Small intestine (tissue), 7 donors: ENCODE measurements around the gene ATP6V0A4. TPM values are rescaled to one million over a fixed set of nuclear protein-coding genes. Genes with fewer than 3 reads are reported as not detected.

Source experiments
- DNase-seq, 2 donors: peaks; one replicate each; pipeline versions ENCODE4 v3.0.0 to v3.0.0-alpha.2; 2013
- FAIRE-seq: peaks from 2 replicates; lab custom pipeline; 2012; peaks lifted over from hg19 to GRCh38; lab: Jason Lieb, UNC
- H3K27ac ChIP-seq, 3 donors: one replicate each; pipeline ENCODE4 v1.5.1; 2013; ENCODE audit warnings: low read length in 2 of 3, mild to moderate bottlenecking in 2 of 3, control low read depth in 1 of 3, inconsistent platforms in 1 of 3, low read depth in 1 of 3, moderate library complexity in 1 of 3
- H3K27me3 ChIP-seq, 3 donors: one replicate each; pipeline ENCODE4 v1.6.1; 2013; ENCODE audit warnings: low read length in 3 of 3, inconsistent platforms in 1 of 3; ENCODE audit not compliant: control insufficient read depth in 3 of 3, insufficient read depth in 3 of 3
- H3K36me3 ChIP-seq, 3 donors: one replicate each; pipeline ENCODE4 v1.6.1; 2013; ENCODE audit warnings: low read length in 3 of 3, inconsistent platforms in 1 of 3, low read depth in 1 of 3, mild to moderate bottlenecking in 1 of 3, moderate library complexity in 1 of 3; ENCODE audit not compliant: control insufficient read depth in 3 of 3, insufficient read depth in 2 of 3
- H3K4me1 ChIP-seq, 3 donors: one replicate each; pipeline ENCODE4 v1.6.1; 2013; ENCODE audit warnings: low read length in 2 of 3, inconsistent platforms in 1 of 3, low read depth in 1 of 3, mild to moderate bottlenecking in 1 of 3, moderate library complexity in 1 of 3; ENCODE audit not compliant: control insufficient read depth in 3 of 3, insufficient read depth in 2 of 3
- H3K4me3 ChIP-seq, 3 donors: one replicate each; pipeline ENCODE4 v1.5.1; 2013; ENCODE audit warnings: low read length in 3 of 3, control low read depth in 1 of 3, inconsistent platforms in 1 of 3, low read depth in 1 of 3, mild to moderate bottlenecking in 1 of 3, moderate library complexity in 1 of 3
- H3K9me3 ChIP-seq, 2 donors: one replicate each; pipeline ENCODE4 v1.6.1; 2013; ENCODE audit warnings: low read depth in 1 of 2, low read length in 1 of 2; ENCODE audit not compliant: control insufficient read depth in 2 of 2, insufficient read depth in 1 of 2
- WGBS, 3 donors: extraction: QIAGEN DNeasy Blood & Tissue Kit; methylation state at CpG; one replicate each; pipeline ENCODE4 v1.1.7; 2013; 5-methylcytosine and 5-hydroxymethylcytosine counted together
- polyA plus RNA-seq, 4 donors: library from polyadenylated mRNA; stranded (reverse) in 3 of 4; unstranded in 1 of 4; fragments of 200-250 nt in 3 of 4; fragments of 120-200 nt in 1 of 4; gene quantifications; one replicate each; pipeline versions ENCODE4 v1.2.1 to v1.2.3, GENCODE V29; 2013
- donor health status: healthy with polysubstance abuse.
- donor health status: control.
- donor health status: control.
- donor health status: Bipolar disorder and iron deficiency.
- donor health status: healthy.

The ATP6V0A4 gene
- polyA plus RNA-seq, 4 donors, result 0.06 TPM; not detected in 3

DNA sequence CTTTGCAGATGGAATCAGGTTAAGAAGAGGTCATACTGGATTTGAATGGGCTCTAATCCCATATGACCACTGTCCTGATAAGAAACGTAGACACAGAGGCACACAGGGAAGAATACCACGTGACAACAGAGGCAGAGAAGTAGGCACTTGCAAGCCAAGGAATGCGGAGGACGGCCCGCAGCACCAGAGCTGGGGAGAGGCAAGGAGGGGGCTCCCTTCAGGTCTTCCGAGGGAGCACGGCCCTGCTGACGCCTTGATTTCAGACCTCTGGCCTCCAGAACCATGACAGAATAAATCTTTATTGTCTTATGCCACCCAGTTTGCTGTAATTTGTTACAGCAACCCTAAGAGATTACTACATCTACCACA is 44.9 kb downstream of the ATP6V0A4 start:
- Histone ChIP-seq H3K4me3 (no peak overlapping the region), H3K27me3 (no peaks in the 10 kb centered on the region), H3K36me3 (no peaks in the 10 kb centered on the region), H3K27ac (peak overlapping the region in 1 of 3 donors; percentile 66), H3K9me3 (no peaks in the 10 kb centered on the region), H3K4me1 (peaks cover 0 to 6% (median 0%) of the 10 kb centered on the region in 3 donors)
- no peak for FAIRE-seq
- DNase-seq, result no peak
- WGBS, 3 donors, result 70 to 81% (median 73%) methylated on average over 8 of the region's 8 CpGs

DNA sequence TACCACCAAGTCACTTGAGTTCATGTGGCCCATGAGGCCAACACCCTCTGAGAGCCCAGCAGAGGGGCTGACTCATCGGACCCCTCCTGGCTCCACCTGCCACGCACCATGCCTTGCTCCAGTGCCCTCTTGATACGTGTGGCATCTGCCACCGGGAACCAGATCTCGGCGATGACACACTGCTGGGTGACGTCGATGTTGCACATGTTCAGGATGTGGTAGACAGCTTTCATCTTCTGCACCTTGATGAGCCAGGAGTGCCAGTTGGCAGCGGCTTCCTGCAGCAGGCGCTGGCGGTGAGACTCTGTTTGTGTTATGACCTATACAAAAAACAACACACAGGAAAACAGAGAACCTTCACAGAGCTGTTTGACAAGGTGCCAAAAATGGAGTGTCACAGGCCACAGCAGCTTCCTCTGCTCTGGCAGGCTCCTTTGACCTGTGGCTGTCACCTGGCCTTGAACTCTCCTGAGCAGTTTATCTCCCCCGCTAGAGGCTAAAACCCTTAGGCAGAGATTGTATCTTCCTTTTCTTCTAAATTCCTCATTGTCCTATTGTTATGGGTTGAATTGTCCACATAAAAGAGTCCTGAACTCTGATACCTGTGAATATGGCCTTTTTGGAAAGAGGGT is 45.4 kb downstream of the ATP6V0A4 start:
- H3K4me3 ChIP-seq, result no peak overlapping the region
- FAIRE-seq (no peak), DNase-seq (peak in 1 of 2 donors; percentile 66)
- no peaks in the 10 kb centered on the region for H3K36me3 ChIP-seq
- H3K9me3 ChIP-seq, result no peaks in the 10 kb centered on the region
- WGBS, 3 donors, result 24 to 49% (median 24%) methylated on average over 12 of the region's 12 CpGs
- peak overlapping the region in 1 of 3 donors; percentile 66 for H3K27ac ChIP-seq
- peaks cover 0 to 6% (median 0%) of the 10 kb centered on the region in 3 donors for H3K4me1 ChIP-seq
- H3K27me3 ChIP-seq, result no peaks in the 10 kb centered on the region

DNA sequence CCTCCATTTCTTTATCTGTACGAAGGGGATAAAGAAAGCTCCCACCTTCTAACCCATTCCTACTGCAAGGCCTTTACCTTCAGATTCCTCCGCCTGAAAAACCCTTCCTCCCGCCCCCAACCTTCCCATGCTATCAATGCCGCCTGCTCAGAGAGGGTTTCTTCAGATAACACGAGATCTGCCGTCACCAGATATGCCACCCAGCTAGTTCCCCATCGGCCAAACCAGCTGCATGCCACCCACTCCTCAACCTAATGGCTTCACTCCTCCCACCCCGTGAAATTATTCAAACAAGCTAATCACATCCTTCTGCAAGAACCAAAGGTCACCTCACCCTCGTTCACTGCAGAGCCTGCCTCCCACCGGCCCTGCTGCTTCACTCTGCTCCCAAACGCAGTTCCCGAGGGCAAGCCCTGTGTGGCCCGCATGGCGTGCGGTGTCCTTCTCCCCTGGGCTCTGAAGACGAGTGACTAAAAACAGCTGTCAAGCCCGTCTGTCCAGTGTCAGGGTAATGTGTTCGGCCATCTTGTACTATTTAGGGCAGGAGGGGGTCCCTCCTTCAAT is 47.0 kb downstream of the ATP6V0A4 start:
- H3K27ac ChIP-seq, result no peak overlapping the region
- 59 to 75% (median 70%) methylated on average over 18 of the region's 18 CpGs for WGBS, 3 donors
- H3K4me3 ChIP-seq, result no peak overlapping the region
- no peak for DNase-seq
- FAIRE-seq, result no peak
- H3K27me3 ChIP-seq, result no peaks in the 10 kb centered on the region
- no peaks in the 10 kb centered on the region for H3K9me3 ChIP-seq
- no peaks in the 10 kb centered on the region for H3K36me3 ChIP-seq
- H3K4me1 ChIP-seq, result peaks cover 0 to 6% (median 0%) of the 10 kb centered on the region in 3 donors

DNA sequence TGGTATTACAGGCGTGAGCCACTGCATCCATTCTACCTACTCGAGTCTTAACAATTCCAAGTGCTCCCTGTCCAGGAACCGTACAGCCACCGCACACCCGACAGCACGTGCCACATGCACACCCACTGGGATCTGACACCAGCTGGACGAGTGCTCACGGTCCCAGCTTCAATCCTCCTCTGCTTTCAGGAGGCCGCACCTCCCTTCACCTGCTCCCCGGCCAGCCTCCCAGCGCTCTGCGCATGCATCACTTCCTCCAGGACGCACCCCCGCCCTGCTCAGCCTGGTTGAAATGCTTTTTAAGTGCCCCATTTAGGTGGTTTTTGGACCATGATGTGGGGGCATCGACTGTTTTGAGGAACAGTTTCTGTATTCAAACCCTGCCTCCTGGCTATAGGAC is 47.5 kb downstream of the ATP6V0A4 start:
- H3K9me3 ChIP-seq, result no peaks in the 10 kb centered on the region
- H3K4me3 ChIP-seq, result no peak overlapping the region
- 89 to 92% (median 90%) methylated on average over 15 of the region's 15 CpGs for WGBS, 3 donors
- H3K27me3 ChIP-seq, result no peaks in the 10 kb centered on the region
- H3K27ac ChIP-seq, result no peak overlapping the region
- no peak for DNase-seq
- no peaks in the 10 kb centered on the region for H3K36me3 ChIP-seq
- FAIRE-seq, result no peak
- peaks cover 0 to 6% (median 0%) of the 10 kb centered on the region in 3 donors for H3K4me1 ChIP-seq

DNA sequence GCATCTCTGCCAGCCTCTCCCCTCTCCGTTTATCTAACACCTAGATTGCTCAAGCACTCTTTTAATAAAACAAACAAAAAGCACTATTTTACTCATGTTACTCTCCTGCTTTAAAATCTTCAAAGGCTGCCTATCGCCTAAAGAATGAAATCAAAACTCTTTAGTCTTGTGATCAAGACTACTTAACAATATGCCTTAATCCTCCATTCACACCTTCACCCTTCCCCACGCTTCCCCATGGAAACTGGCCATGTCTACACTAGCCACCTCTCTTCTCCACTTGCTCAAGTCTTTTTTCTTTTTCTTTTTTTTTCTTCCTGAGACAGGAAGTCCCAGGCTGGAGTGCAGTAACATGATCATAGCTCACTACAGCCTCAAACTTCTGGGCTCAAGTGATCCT is 48.0 kb downstream of the ATP6V0A4 start:
- Histone ChIP-seq H3K36me3 (no peaks in the 10 kb centered on the region), H3K27ac (no peak overlapping the region), H3K4me1 (peaks cover 0 to 6% (median 0%) of the 10 kb centered on the region in 3 donors), H3K9me3 (no peaks in the 10 kb centered on the region), H3K4me3 (no peak overlapping the region), H3K27me3 (no peaks in the 10 kb centered on the region)
- WGBS, 3 donors, result 71 to 78% (median 77%) methylated on average over 3 of the region's 3 CpGs
- DNase-seq (no peak), FAIRE-seq (no peak)

DNA sequence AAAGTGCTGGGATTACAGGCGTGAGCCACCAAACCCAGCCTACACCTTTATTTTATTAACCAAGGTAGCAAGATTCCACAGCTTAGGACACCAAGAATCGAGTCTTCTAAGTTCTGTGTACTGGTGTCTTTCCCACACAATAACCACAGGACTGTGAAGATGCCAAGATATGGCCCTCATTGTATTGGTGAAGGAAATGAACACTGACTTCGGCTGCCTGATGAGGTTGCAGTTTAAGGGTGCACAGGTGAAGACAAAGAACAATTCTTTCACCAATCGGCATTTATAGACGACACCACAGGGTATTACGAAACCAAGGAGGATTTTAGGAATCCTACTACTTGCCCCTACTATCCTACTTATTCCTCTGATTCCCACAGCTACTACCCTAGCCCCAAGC is 49.3 kb downstream of the ATP6V0A4 start:
- FAIRE-seq (no peak), DNase-seq (no peak)
- no peak overlapping the region for H3K4me3 ChIP-seq
- H3K36me3 ChIP-seq, result no peaks in the 10 kb centered on the region
- WGBS, 3 donors, result 67 to 82% (median 69%) methylated on average over 6 of the region's 6 CpGs
- H3K9me3 ChIP-seq, result no peaks in the 10 kb centered on the region
- H3K4me1 ChIP-seq, result peaks cover 0 to 6% (median 0%) of the 10 kb centered on the region in 3 donors
- no peaks in the 10 kb centered on the region for H3K27me3 ChIP-seq
- H3K27ac ChIP-seq, result no peak overlapping the region

DNA sequence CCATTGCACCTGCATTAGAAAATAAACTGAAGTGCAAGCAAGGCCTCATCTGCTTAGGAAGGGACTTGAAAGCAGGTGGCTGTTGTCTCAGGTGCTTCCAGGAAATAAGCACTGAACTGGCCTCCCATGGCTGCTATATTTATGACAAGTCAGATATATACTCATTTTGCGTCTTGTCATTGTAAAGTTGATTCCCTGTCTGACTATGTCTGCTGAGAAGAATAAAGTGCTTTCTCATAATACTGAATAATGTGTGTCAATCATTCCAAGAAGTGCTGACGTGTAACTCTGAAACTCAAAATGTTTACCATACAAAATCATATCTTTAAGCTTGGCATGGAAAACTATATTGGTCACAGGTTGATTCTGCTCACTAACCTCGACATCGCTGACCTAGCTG is 51.9 kb downstream of the ATP6V0A4 start:
- Histone ChIP-seq H3K27me3 (no peaks in the 10 kb centered on the region), H3K4me1 (peaks cover 0 to 5% (median 0%) of the 10 kb centered on the region in 3 donors), H3K4me3 (no peak overlapping the region), H3K27ac (no peak overlapping the region), H3K36me3 (no peaks in the 10 kb centered on the region), H3K9me3 (no peaks in the 10 kb centered on the region)
- no peak for FAIRE-seq
- 51 to 71% (median 59%) methylated on average over 4 of the region's 4 CpGs for WGBS, 3 donors
- DNase-seq, result no peak

DNA sequence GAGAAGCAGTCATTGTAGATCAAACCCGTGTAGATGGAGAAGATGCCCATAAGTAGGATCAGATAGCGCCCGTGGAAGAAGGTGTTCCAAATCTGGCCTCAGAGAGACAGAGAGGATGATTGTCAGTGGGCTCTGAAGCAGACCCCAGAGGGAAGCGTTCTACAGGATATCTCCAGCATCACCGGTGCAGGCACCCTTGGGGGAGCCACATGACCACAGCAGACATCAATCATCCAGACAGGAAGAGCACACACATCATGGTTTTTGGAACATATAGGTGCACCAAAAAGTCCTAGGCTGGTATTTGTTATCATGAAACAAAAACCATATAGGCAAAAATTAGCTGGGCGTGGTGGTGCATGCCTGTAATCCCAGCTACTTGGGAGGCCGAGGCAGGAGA is 52.8 kb downstream of the ATP6V0A4 start:
- FAIRE-seq (no peak), DNase-seq (no peak)
- H3K27ac ChIP-seq, result no peak overlapping the region
- WGBS, 3 donors, result 88 to 94% (median 91%) methylated on average over 7 of the region's 7 CpGs
- no peaks in the 10 kb centered on the region for H3K4me1 ChIP-seq
- no peaks in the 10 kb centered on the region for H3K36me3 ChIP-seq
- no peaks in the 10 kb centered on the region for H3K9me3 ChIP-seq
- H3K27me3 ChIP-seq, result no peaks in the 10 kb centered on the region
- H3K4me3 ChIP-seq, result no peak overlapping the region

DNA sequence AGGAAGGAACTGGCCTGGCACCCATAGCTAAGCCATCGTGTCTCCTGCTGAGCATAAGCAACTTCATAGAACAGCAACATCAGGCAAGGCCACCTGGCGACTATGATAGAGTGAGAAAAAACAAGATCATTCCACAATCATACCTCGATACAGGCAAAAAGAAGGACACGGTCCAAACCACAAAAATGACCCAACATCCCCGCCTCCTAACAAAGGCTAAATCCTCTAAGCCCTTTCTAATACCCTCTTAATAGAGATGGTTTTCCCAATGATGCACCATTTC is 56.6 kb downstream of the ATP6V0A4 start:
- no peak for DNase-seq
- no peak for FAIRE-seq
- Histone ChIP-seq H3K4me3 (no peak overlapping the region), H3K36me3 (no peaks in the 10 kb centered on the region), H3K4me1 (peaks cover 0 to 5% (median 0%) of the 10 kb centered on the region in 3 donors), H3K27me3 (no peaks in the 10 kb centered on the region), H3K9me3 (peaks cover 0 to 5% of the 10 kb centered on the region in 2 donors), H3K27ac (no peak overlapping the region)
- 86 to 93% (median 88%) methylated on average over 5 of the region's 5 CpGs for WGBS, 3 donors
